Right atrium auricular region (tissue), 2 donors: Measurements from ENCODE around the gene SPRY4. TPM values are rescaled to one million over a fixed set of nuclear protein-coding genes. Genes with fewer than 3 reads are reported as not detected.

Experiments used
- DNase-seq: peaks from one replicate; pipeline ENCODE4 v3.0.0-alpha.2; 2019; ENCODE audit warnings: low spot score
- H3K27ac ChIP-seq, 2 donors: fragments of 200-600 bp; sonication (generic); 1 replicate in 1 of 2; 2 replicates in 1 of 2; pipeline ENCODE4 v1.5.1; 2016 to 2019
- H3K27me3 ChIP-seq, 2 donors: fragments of 200-600 bp; sonication (generic); one replicate each; pipeline versions ENCODE4 v1.5.1 to v1.6.0; 2017 to 2019
- H3K36me3 ChIP-seq: fragments of 200-600 bp; sonication (generic); one replicate; pipeline ENCODE4 v1.5.1; 2016
- H3K4me1 ChIP-seq, 2 donors: fragments of 200-600 bp; sonication (generic); one replicate each; pipeline versions ENCODE4 v1.5.1 to v1.6.0; 2017 to 2019
- H3K4me3 ChIP-seq, 2 donors: fragments of 200-600 bp; sonication (generic); 1 replicate in 1 of 2; 2 replicates in 1 of 2; pipeline ENCODE4 v1.5.1; 2017 to 2019; ENCODE audit warnings: mild to moderate bottlenecking in 1 of 2, moderate library complexity in 1 of 2
- H3K9me3 ChIP-seq, 2 donors: fragments of 200-600 bp; sonication (generic); one replicate each; pipeline ENCODE4 v1.5.1; 2019
- CTCF ChIP-seq, 2 donors: fragments of 200-600 bp; sonication (generic); IDR thresholded peaks; one replicate each; pipeline ENCODE4 v1.5.1; 2019; ENCODE audit warnings: antibody characterized with exemption in 2 of 2
- total RNA-seq, 2 donors: library from RNA; depleted of rRNA; stranded (reverse); fragments of >200 nt; gene quantifications; one replicate each; pipeline ENCODE4 v1.1.0, GENCODE V29; 2016

Gene SPRY4
- total RNA-seq, 2 donors from 2014 or later: 19.9 to 33.7 TPM

GRCh38 chr5:142307146-142307890 lies 17.5 kb downstream of the SPRY4 start:
- Histone ChIP-seq H3K9me3 (no peaks in the 10 kb centered on the region), H3K27me3 (no peaks in the 10 kb centered on the region), H3K36me3 (peaks cover 11% of the 10 kb centered on the region), H3K4me3 (no peak overlapping the region), H3K4me1 (peaks cover 0 to 12% of the 10 kb centered on the region in 2 donors), H3K27ac (no peak overlapping the region)
- no peak for DNase-seq
- no peak for TF ChIP-seq CTCF (IDR thresholded peaks at IDR 0.05)

DNA sequence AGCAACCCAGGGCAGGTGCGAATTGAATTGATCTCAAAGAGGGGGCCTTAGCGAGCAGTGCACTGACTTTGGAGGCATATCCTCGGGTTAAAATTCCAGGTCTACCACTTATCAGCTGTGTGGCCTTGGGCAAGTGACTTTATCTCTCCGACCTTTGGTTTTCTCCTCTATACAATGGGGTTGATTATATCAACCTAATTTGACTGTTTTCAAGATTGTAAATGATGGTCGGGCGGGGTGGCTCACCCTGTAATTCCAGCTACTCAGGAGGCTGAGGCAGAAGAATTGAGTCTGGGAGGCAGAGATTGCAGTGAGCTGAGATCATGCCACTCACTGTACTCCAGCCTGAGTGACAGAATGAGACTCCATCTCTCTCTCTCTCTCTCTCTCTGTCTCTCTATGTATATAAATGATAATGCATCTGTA lies 18.7 kb downstream of the SPRY4 start:
- H3K4me3 ChIP-seq: no peak overlapping the region
- H3K9me3 ChIP-seq: no peaks in the 10 kb centered on the region
- H3K27me3 ChIP-seq: no peaks in the 10 kb centered on the region
- no peak for DNase-seq
- H3K36me3 ChIP-seq: peaks cover 5% of the 10 kb centered on the region
- H3K27ac ChIP-seq: no peak overlapping the region
- TF ChIP-seq CTCF (IDR thresholded peaks at IDR 0.05): no peak
- H3K4me1 ChIP-seq: peaks cover 0 to 12% of the 10 kb centered on the region in 2 donors

GRCh38 chr5:142305211-142305610 lies 19.6 kb downstream of the SPRY4 start:
- TF ChIP-seq CTCF (IDR thresholded peaks at IDR 0.05): no peak
- H3K27me3 ChIP-seq: no peaks in the 10 kb centered on the region
- H3K4me1 ChIP-seq: peaks cover 0 to 12% of the 10 kb centered on the region in 2 donors
- no peaks in the 10 kb centered on the region for H3K9me3 ChIP-seq
- H3K27ac ChIP-seq: no peak overlapping the region
- H3K36me3 ChIP-seq: no peaks in the 10 kb centered on the region
- H3K4me3 ChIP-seq: no peak overlapping the region
- DNase-seq: no peak

DNA sequence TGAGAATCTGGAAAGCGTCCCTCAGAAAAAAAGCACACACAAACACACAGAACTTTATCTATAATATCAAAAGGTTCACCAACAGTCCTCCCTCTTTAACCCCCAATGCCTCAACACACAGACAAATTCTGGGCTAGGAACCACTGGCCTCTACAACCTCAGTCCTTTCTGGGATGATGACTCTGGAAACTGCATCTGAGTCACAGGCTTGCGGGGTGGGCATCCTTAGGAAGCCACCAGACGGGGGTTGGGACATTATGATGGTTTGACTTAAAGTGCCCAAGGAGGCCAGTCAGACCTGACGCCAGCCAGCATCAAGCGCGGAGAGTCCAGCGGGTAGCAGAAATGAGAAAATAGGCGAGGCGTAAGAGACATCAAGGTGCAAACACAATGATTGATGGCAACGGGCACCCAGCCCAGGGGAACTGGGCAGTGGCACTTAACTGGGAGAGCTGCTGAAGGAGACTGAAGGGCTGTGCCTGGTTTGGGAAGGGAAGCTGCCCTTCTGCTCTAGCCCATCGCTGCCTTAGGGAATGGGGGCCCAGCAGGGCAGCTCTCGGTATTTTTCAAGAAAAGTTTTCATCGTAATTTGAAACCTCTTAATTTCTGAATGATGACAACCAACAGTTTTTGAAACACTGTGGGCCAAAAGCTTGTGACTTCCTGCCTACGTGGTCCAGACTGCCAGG lies 20.7 kb downstream of the SPRY4 start:
- no peaks in the 10 kb centered on the region for H3K9me3 ChIP-seq
- peaks cover 0 to 12% of the 10 kb centered on the region in 2 donors for H3K4me1 ChIP-seq
- H3K4me3 ChIP-seq: no peak overlapping the region
- no peak for DNase-seq
- H3K27ac ChIP-seq: no peak overlapping the region
- no peaks in the 10 kb centered on the region for H3K27me3 ChIP-seq
- H3K36me3 ChIP-seq: no peaks in the 10 kb centered on the region
- no peak for TF ChIP-seq CTCF (IDR thresholded peaks at IDR 0.05)

DNA sequence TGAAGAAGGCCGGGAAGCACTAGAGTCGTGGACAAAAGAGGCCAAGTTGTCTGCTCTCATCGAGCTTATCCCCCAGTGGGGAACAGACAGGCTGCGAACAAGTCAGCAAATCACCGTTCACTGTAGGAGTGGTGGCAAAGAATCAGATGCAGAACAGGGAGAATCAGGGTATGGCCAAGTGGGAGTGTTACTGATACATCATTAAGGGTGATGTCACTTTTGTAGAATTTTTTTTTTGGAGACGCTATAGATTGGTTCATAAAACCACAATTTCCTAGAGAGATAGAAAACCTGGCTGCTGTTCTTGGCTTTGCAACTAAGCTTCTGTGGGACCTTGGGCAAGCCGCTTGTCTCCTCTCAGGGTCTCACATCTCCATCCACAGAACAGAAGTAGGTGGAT lies 21.3 kb downstream of the SPRY4 start:
- Histone ChIP-seq H3K4me3 (no peak overlapping the region), H3K27ac (no peak overlapping the region)
- TF ChIP-seq CTCF (IDR thresholded peaks at IDR 0.05): no peak

More for the DNA sequence above, 21.3 kb downstream of the SPRY4 start:
- DNase-seq: no peak
- no peaks in the 10 kb centered on the region for H3K36me3 ChIP-seq
- H3K4me1 ChIP-seq: peaks cover 0 to 12% of the 10 kb centered on the region in 2 donors
- H3K27me3 ChIP-seq: no peaks in the 10 kb centered on the region
- no peaks in the 10 kb centered on the region for H3K9me3 ChIP-seq
